OCI-LY7 (cell line): ENCODE measurements around the gene PAQR5. TPM values are rescaled to one million over a fixed set of nuclear protein-coding genes. Genes with fewer than 3 reads are reported as not detected.

ENCODE experiments used
- BruUV-seq: library from RNA; stranded (reverse); fragments of 400-500 nt; replicated peaks from 2 replicates; lab custom pipeline; 2021; lab: Mats Ljungman, UMichigan
- CTCF ChIA-PET: fragments of 300-600 bp; sonication (Branson Sonifier 250); formaldehyde crosslinking; loops from one replicate; lab custom pipeline; 2022; ENCODE audit warnings: antibody characterized with exemption; ENCODE audit not compliant: unreplicated experiment; lab: Charles Lee
- POLR2A ChIA-PET: fragments of 300-600 bp; sonication (Branson Sonifier 250); formaldehyde crosslinking; loops from one replicate; lab custom pipeline; 2022; ENCODE audit warnings: antibody characterized with exemption; lab: Charles Lee
- DNase-seq: peaks from one replicate; pipeline ENCODE4 v3.0.0-alpha.2; 2015; ENCODE audit warnings: low spot score
- H2AFZ ChIP-seq: fragments of 200-600 bp; sonication (generic), shearing (Covaris generic); 2 replicates; pipeline ENCODE4 v1.6.1; 2014; ENCODE audit warnings: mild to moderate bottlenecking, antibody characterized with exemption, low read length, moderate library complexity
- H3K27ac ChIP-seq: fragments of 200-600 bp; sonication (generic); 2 replicates; pipeline ENCODE4 v1.5.1; 2014; ENCODE audit warnings: mixed run types, low read depth, mild to moderate bottlenecking, moderate library complexity, low read length, inconsistent platforms; ENCODE audit not compliant: poor library complexity, severe bottlenecking
- H3K36me3 ChIP-seq: fragments of 200-600 bp; sonication (generic); 2 replicates; pipeline ENCODE4 v1.6.1; 2014; ENCODE audit warnings: mild to moderate bottlenecking, antibody characterized with exemption, low read length, moderate library complexity, mixed read lengths; ENCODE audit not compliant: insufficient read depth
- H3K4me1 ChIP-seq: fragments of 200-600 bp; sonication (generic); 2 replicates; pipeline ENCODE4 v1.5.1; 2014; ENCODE audit warnings: mild to moderate bottlenecking, low read length; ENCODE audit not compliant: insufficient read depth, poor library complexity, severe bottlenecking
- H3K4me2 ChIP-seq: fragments of 200-600 bp; sonication (generic); 2 replicates; pipeline ENCODE4 v1.6.1; 2014; ENCODE audit warnings: mild to moderate bottlenecking, low read length
- H3K4me3 ChIP-seq: fragments of 200-600 bp; sonication (generic); 2 replicates; pipeline ENCODE4 v1.5.1; 2014; ENCODE audit warnings: mild to moderate bottlenecking, low read depth, low read length; ENCODE audit not compliant: poor library complexity, severe bottlenecking
- H3K79me2 ChIP-seq: fragments of 200-600 bp; sonication (generic); 2 replicates; pipeline ENCODE4 v1.6.1; 2016; ENCODE audit warnings: low read depth, mild to moderate bottlenecking, low read length, moderate library complexity, mixed read lengths; ENCODE audit not compliant: insufficient read depth
- H3K9me2 ChIP-seq: fragments of 200-600 bp; sonication (generic); 2 replicates; pipeline ENCODE4 v1.6.1; 2016; ENCODE audit warnings: mild to moderate bottlenecking, low read length, mixed read lengths; ENCODE audit not compliant: insufficient read depth
- H3K9me3 ChIP-seq: fragments of 200-600 bp; sonication (generic); 2 replicates; pipeline ENCODE4 v1.6.1; 2014; ENCODE audit warnings: mild to moderate bottlenecking, mixed run types, low read length, mixed read lengths
- H4K20me1 ChIP-seq: fragments of 200-600 bp; sonication (generic); 2 replicates; pipeline ENCODE4 v1.6.1; 2014; ENCODE audit warnings: mild to moderate bottlenecking, antibody characterized with exemption, low read length, moderate library complexity, mixed read lengths; ENCODE audit not compliant: insufficient read depth
- EZH2phosphoT487 ChIP-seq: fragments of 200-600 bp; sonication (generic); IDR thresholded peaks from 2 replicates; pipeline ENCODE4 v1.6.1; 2018; ENCODE audit warnings: low read depth, borderline replicate concordance, mild to moderate bottlenecking, mixed run types, antibody characterized with exemption, low read length, moderate library complexity, mixed read lengths
- intact Hi-C: fragments of 100-400 bp; cut with micrococcal nuclease; formaldehyde crosslinking; loops from one replicate; pipeline ENCODE4 v1.10.0; 2022; ENCODE audit not compliant: unreplicated experiment
- total RNA-seq, 2 experiments: library from RNA; depleted of rRNA in 1 of 2; stranded (reverse); fragments of >200 nt in 1 of 2; shearing (Covaris generic) in 1 of 2; gene quantifications; 2 replicates each; pipeline ENCODE4 v1.2.3, GENCODE V29; 2014 to 2022
- TF ChIP-seq, protein P1 (sequence below): fragments of 200-600 bp; sonication (generic); conservative IDR thresholded peaks from 2 replicates; pipeline ENCODE4 v1.5.1; 2014; ENCODE audit warnings: mild to moderate bottlenecking, antibody characterized with exemption, low read length, moderate library complexity, mixed read lengths

The PAQR5 gene
- total RNA-seq, 2 experiments from 2014 or later, result not detected

DNA sequence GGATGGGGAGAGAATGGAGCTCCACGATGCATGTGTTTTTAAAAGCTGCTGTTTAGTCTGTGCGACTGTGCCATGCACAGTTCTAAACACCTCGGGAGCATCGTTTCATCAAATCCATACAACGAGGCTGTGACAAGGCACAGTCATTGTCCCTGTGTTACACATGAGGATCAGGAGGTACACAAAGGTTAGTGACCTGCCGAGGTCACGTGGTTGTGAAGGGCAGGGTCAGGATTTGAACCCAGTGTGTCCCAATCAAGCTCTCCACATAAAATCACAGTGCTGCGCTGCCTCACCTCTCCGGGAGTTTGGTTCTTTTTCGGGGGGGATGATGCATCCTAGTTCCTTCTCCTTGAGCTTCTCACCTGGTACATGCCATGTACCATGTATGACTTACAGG is 96.7 kb downstream of the PAQR5 start:
- ChIA-PET CTCF (interaction anchor here (1.2 kb wide), 1 partner anchor 338 kb away, joined by 4 read pairs; no protein-coding TSS in a partner anchor), POLR2A (interaction anchor here (1.3 kb wide), 1 partner anchor 20 kb away, joined by 3 read pairs; no protein-coding TSS in a partner anchor)
- Histone ChIP-seq H3K4me3 (no peak overlapping the region), H3K79me2 (no peaks in the 10 kb centered on the region), H3K9me3 (no peaks in the 10 kb centered on the region), H3K4me1 (peaks cover 5% of the 10 kb centered on the region), H2AFZ (no peak overlapping the region), H3K36me3 (no peaks in the 10 kb centered on the region), H3K9me2 (no peaks in the 10 kb centered on the region), H3K27ac (no peak overlapping the region), H3K4me2 (no peak overlapping the region), H4K20me1 (no peaks in the 10 kb centered on the region)
- BruUV-seq, result no TSS peak
- intact Hi-C loops, result no loop called here
- DNase-seq, result no peak
- TF ChIP-seq, protein P1, sequence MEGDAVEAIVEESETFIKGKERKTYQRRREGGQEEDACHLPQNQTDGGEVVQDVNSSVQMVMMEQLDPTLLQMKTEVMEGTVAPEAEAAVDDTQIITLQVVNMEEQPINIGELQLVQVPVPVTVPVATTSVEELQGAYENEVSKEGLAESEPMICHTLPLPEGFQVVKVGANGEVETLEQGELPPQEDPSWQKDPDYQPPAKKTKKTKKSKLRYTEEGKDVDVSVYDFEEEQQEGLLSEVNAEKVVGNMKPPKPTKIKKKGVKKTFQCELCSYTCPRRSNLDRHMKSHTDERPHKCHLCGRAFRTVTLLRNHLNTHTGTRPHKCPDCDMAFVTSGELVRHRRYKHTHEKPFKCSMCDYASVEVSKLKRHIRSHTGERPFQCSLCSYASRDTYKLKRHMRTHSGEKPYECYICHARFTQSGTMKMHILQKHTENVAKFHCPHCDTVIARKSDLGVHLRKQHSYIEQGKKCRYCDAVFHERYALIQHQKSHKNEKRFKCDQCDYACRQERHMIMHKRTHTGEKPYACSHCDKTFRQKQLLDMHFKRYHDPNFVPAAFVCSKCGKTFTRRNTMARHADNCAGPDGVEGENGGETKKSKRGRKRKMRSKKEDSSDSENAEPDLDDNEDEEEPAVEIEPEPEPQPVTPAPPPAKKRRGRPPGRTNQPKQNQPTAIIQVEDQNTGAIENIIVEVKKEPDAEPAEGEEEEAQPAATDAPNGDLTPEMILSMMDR, result no peak
- no peak for TF ChIP-seq EZH2phosphoT487

DNA sequence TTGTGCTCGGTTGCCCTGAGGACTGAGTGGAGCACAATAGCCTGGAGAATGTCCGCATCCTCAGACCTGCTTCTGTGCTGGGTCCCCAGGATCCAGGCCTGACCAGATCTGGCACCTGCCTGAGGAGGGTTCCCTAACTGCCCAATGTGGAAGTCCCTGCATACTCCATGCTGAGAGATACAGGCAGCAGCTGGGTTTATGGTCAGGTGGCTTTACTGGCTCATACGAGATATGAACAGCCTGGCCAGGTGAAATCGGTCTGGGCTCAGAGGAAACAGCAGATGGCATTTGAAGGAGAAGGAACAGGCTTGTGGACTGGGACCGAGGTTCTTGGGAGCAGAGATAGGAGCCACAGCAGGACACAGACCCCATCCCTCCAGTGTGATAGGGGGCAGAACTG is 97.3 kb downstream of the PAQR5 start:
- ChIA-PET POLR2A (interaction anchor here (1.3 kb wide), 1 partner anchor 20 kb away, joined by 3 read pairs; no protein-coding TSS in a partner anchor), CTCF (no interaction called here)
- intact Hi-C loops, result no loop called here
- no peak overlapping the region for H2AFZ ChIP-seq
- peaks cover 5% of the 10 kb centered on the region for H3K4me1 ChIP-seq
- H3K36me3 ChIP-seq, result no peaks in the 10 kb centered on the region
- no peaks in the 10 kb centered on the region for H3K9me2 ChIP-seq
- TF ChIP-seq EZH2phosphoT487, result no peak
- TF ChIP-seq, protein P1, result no peak
- no peak overlapping the region for H3K4me3 ChIP-seq
- no peaks in the 10 kb centered on the region for H3K9me3 ChIP-seq
- no peak overlapping the region for H3K4me2 ChIP-seq
- no peak overlapping the region for H3K27ac ChIP-seq
- DNase-seq, result no peak
- no peaks in the 10 kb centered on the region for H4K20me1 ChIP-seq
- no TSS peak for BruUV-seq
- H3K79me2 ChIP-seq, result no peaks in the 10 kb centered on the region

DNA sequence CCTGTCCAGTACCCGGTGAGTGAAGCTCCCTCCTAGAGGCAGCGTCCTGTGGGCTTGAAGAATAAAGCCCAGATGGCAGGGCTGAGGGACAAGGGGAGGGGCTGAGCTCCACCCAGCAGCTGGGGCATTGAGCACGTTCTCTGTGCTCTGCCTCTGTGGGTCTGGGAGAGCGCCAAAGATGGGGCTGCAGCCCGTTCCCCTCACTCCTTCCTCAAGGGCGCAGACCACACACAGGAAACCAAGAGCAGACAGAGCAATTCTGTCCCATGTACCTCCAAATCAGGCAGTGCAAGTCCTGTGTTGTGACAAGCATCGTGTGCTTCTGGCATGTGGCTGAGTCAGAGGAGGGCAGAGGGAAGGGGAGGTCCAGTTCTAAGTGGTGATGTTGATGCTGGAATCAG is 99.8 kb downstream of the PAQR5 start:
- ChIA-PET CTCF (no interaction called here), POLR2A (no interaction called here)
- H3K36me3 ChIP-seq, result no peaks in the 10 kb centered on the region
- no peak overlapping the region for H2AFZ ChIP-seq
- no TSS peak for BruUV-seq
- H3K9me3 ChIP-seq, result no peaks in the 10 kb centered on the region
- intact Hi-C loops, result no loop called here
- no peaks in the 10 kb centered on the region for H4K20me1 ChIP-seq
- H3K4me3 ChIP-seq, result no peak overlapping the region
- no peak for DNase-seq
- H3K9me2 ChIP-seq, result no peaks in the 10 kb centered on the region
- no peaks in the 10 kb centered on the region for H3K79me2 ChIP-seq
- no peak overlapping the region for H3K4me2 ChIP-seq
- TF ChIP-seq, protein P1, result no peak
- no peak for TF ChIP-seq EZH2phosphoT487
- H3K27ac ChIP-seq, result no peak overlapping the region
- peaks cover 5% of the 10 kb centered on the region for H3K4me1 ChIP-seq
